Lower leg skin (tissue), 4 donors: ENCODE results near the gene GON7. TPM values are rescaled to one million over a fixed set of nuclear protein-coding genes. Genes with fewer than 3 reads are reported as not detected.
"Not testable (repeated sequence)": the region's sequence is repeated elsewhere in the genome, so short reads cannot be mapped to it uniquely, and the experiment has no call there.

Experiments used
- DNase-seq, 2 donors: peaks; one replicate each; pipeline ENCODE4 v3.0.0-alpha.2; 2019; ENCODE audit warnings: low spot score in 2 of 2
- H3K4me3 ChIP-seq: fragments of 200-600 bp; sonication (generic); 2 replicates; pipeline ENCODE4 v1.5.1; 2017; ENCODE audit warnings: mild to moderate bottlenecking, low read depth; ENCODE audit not compliant: poor library complexity, severe bottlenecking
- POLR2A ChIP-seq, 2 donors: fragments of 450-650 bp; IDR thresholded peaks; one replicate each; pipeline ENCODE4 v1.6.1; 2016 to 2017; ENCODE audit warnings: antibody characterized with exemption in 2 of 2, mild to moderate bottlenecking in 1 of 2, moderate library complexity in 1 of 2
- WGBS, 2 donors: methylation state at CpG; one replicate each; pipeline ENCODE4 v1.1.5; 2018; 5-methylcytosine and 5-hydroxymethylcytosine counted together
- intact Hi-C: fragments of 100-400 bp; cut with DNase I; formaldehyde crosslinking; loops from one replicate; pipeline ENCODE4 v1.15.0; 2023; ENCODE audit warnings: low total_unique reads
- total RNA-seq, 4 donors: library from RNA; depleted of rRNA; stranded (reverse); fragments of >200 nt; gene quantifications; one replicate each; pipeline ENCODE4 v1.1.0, GENCODE V29; 2016
- TF ChIP-seq, protein P1 (sequence below), 3 donors: fragments of 450-650 bp; IDR thresholded peaks; one replicate each; pipeline ENCODE4 v1.5.1; 2016; ENCODE audit warnings: antibody characterized with exemption in 3 of 3, mild to moderate bottlenecking in 3 of 3, moderate library complexity in 2 of 3

The GON7 gene
- total RNA-seq, 4 donors from 2014 or later, result 4.0 to 8.4 (median 6.1) TPM

DNA sequence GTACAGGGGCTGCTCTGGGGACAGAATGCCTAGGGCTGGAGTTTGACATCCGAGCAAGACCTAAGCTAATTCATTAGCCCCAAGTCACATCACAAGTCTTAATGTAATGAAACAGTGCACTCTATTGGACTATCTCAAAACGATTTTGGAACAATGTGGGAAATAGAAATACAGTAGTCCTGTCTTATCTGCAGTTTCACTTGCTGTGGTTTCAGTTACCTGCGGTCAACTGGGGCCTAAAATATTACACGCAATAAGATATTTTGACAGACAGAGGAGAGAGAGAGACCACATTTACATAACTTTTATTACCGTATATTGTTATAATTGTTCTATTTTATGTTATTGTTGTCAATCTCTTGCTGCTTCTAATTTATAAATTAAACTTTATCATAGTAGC is 43.3 kb downstream of the GON7 start:
- no peak for DNase-seq
- intact Hi-C loops, result no loop called here
- H3K4me3 ChIP-seq, result no peak overlapping the region
- WGBS, 2 donors, result 64 to 77% methylated on average over 5 of the region's 5 CpGs
- TF ChIP-seq, protein P1, sequence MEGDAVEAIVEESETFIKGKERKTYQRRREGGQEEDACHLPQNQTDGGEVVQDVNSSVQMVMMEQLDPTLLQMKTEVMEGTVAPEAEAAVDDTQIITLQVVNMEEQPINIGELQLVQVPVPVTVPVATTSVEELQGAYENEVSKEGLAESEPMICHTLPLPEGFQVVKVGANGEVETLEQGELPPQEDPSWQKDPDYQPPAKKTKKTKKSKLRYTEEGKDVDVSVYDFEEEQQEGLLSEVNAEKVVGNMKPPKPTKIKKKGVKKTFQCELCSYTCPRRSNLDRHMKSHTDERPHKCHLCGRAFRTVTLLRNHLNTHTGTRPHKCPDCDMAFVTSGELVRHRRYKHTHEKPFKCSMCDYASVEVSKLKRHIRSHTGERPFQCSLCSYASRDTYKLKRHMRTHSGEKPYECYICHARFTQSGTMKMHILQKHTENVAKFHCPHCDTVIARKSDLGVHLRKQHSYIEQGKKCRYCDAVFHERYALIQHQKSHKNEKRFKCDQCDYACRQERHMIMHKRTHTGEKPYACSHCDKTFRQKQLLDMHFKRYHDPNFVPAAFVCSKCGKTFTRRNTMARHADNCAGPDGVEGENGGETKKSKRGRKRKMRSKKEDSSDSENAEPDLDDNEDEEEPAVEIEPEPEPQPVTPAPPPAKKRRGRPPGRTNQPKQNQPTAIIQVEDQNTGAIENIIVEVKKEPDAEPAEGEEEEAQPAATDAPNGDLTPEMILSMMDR (IDR thresholded peaks at IDR 0.05), result no peak
- TF ChIP-seq POLR2A (IDR thresholded peaks at IDR 0.05), result no peak

DNA sequence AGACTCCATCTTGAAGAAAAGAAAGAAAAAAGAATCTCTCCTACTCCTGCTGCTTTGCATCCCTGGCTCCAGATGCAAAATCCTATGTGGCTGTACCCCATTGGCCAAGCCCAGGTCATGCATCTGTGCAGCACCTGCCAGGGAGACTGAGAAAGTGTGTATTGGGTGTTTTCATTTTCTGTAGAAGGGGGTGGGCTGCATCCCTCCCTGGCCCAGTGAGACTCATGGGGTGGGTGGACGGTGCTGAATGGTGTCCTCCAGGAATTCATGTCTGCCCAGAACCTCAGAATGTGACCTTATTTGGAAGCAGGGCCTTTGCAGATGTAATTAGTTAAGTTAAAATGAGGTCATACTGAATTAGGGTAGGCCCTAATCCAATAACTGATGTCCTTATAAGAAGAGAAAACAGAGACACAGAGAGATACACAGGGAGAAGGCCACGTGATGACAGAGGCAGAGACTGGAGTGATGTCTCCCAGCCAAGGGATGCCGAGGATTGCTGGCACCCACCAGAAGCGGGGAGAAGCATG is 45.4 kb downstream of the GON7 start:
- TF ChIP-seq POLR2A (IDR thresholded peaks at IDR 0.05), result no peak
- TF ChIP-seq, protein P1 (IDR thresholded peaks at IDR 0.05), result no peak
- 59 to 64% methylated on average over 4 of the region's 4 CpGs for WGBS, 2 donors
- no peak overlapping the region for H3K4me3 ChIP-seq
- intact Hi-C loops, result no loop called here
- no peak for DNase-seq

DNA sequence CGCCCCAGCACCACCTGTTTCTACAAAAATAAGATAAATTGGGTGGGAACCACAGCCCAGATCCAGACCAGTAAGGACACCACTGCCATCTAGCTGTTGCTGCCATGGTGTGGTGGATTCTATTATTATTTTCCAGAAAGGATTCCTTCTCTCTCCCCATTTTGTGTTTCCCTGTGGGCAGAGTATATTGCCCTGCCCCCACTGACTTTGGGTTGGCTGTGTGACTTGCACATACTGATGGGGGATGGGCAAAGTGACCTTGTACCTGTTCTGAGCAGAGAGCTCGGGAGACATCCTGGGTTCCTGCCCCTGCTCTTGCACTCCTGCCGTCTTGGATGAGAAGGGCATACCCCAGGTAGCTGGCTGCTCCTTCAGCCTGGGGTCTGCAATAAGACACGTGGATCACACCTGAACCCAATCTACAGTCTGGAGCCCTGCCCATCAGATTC is 46.5 kb downstream of the GON7 start:
- H3K4me3 ChIP-seq, result no peak overlapping the region
- 38 to 40% methylated on average over 4 of the region's 4 CpGs for WGBS, 2 donors
- intact Hi-C loops, result no loop called here
- no peak for TF ChIP-seq POLR2A (IDR thresholded peaks at IDR 0.05)
- TF ChIP-seq, protein P1 (IDR thresholded peaks at IDR 0.05), result no peak
- DNase-seq, result no peak

DNA sequence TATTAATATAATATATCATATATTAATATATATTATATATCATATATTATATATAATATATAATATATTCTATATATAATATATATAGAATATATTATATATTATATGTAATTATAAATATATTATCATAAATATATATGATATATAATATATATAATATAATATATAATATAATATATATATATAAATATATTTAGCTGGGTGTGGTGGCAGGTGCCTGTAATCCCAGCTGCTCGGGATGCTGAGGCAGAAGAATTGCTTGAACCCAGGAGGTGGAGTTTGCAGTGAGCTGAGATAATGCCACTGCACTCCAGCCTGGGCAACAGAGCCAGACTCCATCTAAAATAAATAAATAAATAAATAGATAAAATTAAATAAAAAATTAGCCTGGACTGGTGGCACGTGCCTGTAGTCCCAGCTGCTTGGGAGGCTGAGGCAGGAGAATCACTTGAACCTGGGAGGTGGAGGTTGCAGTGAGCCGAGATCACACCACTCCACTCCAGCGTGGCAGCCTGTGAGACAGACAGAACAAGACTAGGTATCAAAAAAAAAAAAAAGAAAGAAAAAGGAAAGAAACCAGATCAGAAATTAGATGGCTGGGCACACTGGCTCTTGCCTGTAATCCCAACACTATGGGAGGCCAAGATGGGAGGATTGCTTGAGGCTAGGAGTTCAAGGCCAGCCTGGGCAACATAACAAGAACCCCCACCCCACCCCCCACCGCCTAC is 47.1 kb downstream of the GON7 start:
- DNase-seq, H3K4me3 ChIP-seq, intact Hi-C loops: not testable (repeated sequence)
- 59 to 65% methylated on average over 5 of the region's 5 CpGs for WGBS, 2 donors

DNA sequence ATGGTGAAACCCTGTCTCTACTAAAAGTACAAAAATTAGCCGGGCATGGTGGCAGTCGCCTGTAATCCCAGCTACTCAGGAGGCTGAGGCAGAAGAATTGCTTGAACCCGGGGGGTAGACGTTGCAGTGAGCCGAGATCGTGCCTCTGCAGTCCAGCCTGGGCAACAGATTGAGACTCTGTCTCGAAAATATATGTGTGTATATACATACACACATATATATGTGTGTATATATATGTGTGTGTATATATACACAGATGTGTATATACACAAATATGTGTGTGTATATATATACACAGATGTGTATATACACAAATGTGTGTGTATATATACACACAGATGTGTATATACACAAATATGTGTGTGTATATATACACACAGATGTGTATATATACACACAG is 48.5 kb downstream of the GON7 start:
- DNase-seq, intact Hi-C loops, H3K4me3 ChIP-seq: not testable (repeated sequence)
- 91 to 94% methylated on average over 7 of the region's 7 CpGs for WGBS, 2 donors

DNA sequence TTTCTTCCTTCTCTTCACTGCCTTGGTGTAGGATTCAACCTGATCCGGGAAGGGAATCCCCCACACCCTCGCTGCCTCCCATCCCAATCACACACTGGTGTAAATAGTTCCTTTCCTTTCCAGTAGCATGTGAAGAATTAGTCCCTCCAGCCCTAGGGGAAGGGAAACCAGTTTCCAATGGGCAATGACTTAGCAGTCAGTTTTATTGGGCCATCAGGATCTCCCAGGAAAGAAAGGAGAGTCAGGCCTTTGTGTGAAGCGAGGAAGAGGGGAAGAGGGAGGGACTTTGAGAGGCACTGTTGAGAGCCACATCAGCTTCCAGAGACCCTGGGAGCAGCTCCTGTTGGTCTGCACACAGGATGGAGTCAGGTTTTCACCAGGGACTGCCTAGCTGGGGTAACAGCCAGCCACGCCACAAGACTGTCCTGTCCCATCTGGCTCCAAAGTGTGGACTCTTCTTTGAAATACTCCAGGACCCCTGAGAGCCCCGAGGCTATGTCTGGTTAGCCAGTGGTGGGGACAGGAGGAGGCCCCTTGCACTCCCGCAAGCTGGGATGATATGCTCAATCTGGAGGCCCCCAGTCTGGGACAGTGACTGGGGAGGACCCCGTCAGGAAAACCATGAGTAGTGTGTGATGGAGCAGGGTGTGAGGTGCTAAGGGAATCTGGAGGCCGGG is 50.0 kb downstream of the GON7 start:
- H3K4me3 ChIP-seq, result no peak overlapping the region
- TF ChIP-seq POLR2A (IDR thresholded peaks at IDR 0.05), result no peak
- TF ChIP-seq, protein P1 (IDR thresholded peaks at IDR 0.05), result no peak
- WGBS, 2 donors, result 61 to 77% methylated on average over 8 of the region's 8 CpGs
- intact Hi-C loops, result no loop called here
- DNase-seq, result no peak
